Gastrocnemius medialis (tissue), 4 donors: ENCODE data around the gene TXNL4A.

Source experiments
- POLR2A ChIP-seq, 2 donors: fragments of 450-650 bp; IDR thresholded peaks; one replicate each; pipeline ENCODE4 v1.6.1; 2017; ENCODE audit warnings: antibody characterized with exemption in 2 of 2, mild to moderate bottlenecking in 2 of 2, moderate library complexity in 2 of 2
- TF ChIP-seq, protein P1 (sequence below), 5 experiments: fragments of 450-650 bp in 3 of 5; fragments of 200-600 bp in 2 of 5; sonication (generic) in 2 of 5; IDR thresholded peaks in 4 of 5; conservative IDR thresholded peaks in 1 of 5; 1 replicate in 4 of 5; 2 replicates in 1 of 5; pipeline ENCODE4 v1.5.1; 2016 to 2019; ENCODE audit warnings: antibody characterized with exemption in 5 of 5, mild to moderate bottlenecking in 3 of 5, moderate library complexity in 3 of 5

GRCh38 chr18:79956276-79956675, 32.1 kb downstream of the TXNL4A start:
- TF ChIP-seq, protein P1, sequence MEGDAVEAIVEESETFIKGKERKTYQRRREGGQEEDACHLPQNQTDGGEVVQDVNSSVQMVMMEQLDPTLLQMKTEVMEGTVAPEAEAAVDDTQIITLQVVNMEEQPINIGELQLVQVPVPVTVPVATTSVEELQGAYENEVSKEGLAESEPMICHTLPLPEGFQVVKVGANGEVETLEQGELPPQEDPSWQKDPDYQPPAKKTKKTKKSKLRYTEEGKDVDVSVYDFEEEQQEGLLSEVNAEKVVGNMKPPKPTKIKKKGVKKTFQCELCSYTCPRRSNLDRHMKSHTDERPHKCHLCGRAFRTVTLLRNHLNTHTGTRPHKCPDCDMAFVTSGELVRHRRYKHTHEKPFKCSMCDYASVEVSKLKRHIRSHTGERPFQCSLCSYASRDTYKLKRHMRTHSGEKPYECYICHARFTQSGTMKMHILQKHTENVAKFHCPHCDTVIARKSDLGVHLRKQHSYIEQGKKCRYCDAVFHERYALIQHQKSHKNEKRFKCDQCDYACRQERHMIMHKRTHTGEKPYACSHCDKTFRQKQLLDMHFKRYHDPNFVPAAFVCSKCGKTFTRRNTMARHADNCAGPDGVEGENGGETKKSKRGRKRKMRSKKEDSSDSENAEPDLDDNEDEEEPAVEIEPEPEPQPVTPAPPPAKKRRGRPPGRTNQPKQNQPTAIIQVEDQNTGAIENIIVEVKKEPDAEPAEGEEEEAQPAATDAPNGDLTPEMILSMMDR (IDR thresholded peaks at IDR 0.05 in 4 of 5, conservative IDR thresholded peaks at IDR 0.05 in 1 of 5): no peak
- no peak for TF ChIP-seq POLR2A (IDR thresholded peaks at IDR 0.05)
